ENCODE measurements around the gene CALD1.

DNA sequence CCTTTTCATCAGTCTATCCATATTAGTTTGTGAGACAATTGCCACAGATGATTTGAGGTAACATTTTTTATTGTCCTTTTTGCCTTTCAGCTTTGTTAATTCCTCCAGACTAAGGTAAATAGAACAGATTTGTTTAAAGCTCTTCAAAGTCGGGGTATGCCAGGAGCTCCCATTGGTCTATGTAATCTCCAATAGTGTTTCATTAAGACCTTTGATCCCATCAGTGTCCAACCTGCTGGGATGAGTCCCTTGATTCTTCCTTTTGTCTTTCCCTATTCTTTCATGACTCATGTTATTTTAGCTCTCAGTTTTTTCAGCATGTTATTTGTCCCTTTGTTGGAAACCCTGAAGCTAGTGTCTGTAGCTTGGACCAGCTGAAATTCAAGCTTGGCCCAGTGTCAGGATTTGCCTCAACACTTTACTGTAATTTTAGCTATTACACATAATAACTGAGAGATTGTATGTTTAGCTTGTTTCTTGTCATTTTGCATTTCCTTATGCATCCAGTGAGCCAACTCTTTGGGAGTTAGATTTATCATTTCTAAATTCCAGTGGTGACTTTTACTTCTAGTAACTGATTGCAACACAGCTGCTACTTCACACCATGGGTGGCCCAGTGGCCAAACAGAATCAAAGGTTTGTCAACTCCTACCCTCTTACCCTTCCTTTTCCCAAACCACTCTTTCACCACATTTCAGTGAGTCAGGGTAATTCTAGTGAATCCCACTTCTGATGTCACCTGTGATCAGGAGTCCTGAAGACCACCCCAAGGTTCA is 222.1 kb downstream of the CALD1 start:
- TF ChIP-seq, protein P1, sequence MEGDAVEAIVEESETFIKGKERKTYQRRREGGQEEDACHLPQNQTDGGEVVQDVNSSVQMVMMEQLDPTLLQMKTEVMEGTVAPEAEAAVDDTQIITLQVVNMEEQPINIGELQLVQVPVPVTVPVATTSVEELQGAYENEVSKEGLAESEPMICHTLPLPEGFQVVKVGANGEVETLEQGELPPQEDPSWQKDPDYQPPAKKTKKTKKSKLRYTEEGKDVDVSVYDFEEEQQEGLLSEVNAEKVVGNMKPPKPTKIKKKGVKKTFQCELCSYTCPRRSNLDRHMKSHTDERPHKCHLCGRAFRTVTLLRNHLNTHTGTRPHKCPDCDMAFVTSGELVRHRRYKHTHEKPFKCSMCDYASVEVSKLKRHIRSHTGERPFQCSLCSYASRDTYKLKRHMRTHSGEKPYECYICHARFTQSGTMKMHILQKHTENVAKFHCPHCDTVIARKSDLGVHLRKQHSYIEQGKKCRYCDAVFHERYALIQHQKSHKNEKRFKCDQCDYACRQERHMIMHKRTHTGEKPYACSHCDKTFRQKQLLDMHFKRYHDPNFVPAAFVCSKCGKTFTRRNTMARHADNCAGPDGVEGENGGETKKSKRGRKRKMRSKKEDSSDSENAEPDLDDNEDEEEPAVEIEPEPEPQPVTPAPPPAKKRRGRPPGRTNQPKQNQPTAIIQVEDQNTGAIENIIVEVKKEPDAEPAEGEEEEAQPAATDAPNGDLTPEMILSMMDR (tag by site-specific recombination; IDR thresholded peaks at IDR 0.05): no peak
- TF ChIP-seq ZNF16 (tag by site-specific recombination; IDR thresholded peaks at IDR 0.05; ENCODE audit: low read depth) (no peak), ZNF585B (tag by site-specific recombination; IDR thresholded peaks at IDR 0.05) (no peak)
- TF ChIP-seq, protein P2, sequence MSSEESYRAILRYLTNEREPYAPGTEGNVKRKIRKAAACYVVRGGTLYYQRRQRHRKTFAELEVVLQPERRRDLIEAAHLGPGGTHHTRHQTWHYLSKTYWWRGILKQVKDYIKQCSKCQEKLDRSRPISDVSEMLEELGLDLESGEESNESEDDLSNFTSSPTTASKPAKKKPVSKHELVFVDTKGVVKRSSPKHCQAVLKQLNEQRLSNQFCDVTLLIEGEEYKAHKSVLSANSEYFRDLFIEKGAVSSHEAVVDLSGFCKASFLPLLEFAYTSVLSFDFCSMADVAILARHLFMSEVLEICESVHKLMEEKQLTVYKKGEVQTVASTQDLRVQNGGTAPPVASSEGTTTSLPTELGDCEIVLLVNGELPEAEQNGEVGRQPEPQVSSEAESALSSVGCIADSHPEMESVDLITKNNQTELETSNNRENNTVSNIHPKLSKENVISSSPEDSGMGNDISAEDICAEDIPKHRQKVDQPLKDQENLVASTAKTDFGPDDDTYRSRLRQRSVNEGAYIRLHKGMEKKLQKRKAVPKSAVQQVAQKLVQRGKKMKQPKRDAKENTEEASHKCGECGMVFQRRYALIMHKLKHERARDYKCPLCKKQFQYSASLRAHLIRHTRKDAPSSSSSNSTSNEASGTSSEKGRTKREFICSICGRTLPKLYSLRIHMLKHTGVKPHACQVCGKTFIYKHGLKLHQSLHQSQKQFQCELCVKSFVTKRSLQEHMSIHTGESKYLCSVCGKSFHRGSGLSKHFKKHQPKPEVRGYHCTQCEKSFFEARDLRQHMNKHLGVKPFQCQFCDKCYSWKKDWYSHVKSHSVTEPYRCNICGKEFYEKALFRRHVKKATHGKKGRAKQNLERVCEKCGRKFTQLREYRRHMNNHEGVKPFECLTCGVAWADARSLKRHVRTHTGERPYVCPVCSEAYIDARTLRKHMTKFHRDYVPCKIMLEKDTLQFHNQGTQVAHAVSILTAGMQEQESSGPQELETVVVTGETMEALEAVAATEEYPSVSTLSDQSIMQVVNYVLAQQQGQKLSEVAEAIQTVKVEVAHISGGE (tag by site-specific recombination; conservative IDR thresholded peaks at IDR 0.05; ENCODE audit: low read depth): no peak
- TF ChIP-seq, protein P3, sequence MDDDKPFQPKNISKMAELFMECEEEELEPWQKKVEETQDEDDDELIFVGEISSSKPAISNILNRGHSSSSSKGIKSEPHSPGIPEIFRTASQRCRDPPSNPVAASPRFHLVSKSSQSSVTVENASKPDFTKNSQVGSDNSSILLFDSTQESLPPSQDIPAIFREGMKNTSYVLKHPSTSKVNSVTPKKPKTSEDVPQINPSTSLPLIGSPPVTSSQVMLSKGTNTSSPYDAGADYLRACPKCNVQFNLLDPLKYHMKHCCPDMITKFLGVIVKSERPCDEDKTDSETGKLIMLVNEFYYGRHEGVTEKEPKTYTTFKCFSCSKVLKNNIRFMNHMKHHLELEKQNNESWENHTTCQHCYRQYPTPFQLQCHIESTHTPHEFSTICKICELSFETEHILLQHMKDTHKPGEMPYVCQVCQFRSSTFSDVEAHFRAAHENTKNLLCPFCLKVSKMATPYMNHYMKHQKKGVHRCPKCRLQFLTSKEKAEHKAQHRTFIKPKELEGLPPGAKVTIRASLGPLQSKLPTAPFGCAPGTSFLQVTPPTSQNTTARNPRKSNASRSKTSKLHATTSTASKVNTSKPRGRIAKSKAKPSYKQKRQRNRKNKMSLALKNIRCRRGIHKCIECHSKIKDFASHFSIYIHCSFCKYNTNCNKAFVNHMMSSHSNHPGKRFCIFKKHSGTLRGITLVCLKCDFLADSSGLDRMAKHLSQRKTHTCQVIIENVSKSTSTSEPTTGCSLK (tag by site-specific recombination; IDR thresholded peaks at IDR 0.05): no peak

Measured in HEK293 (cell line).